HG03354 (cell line): ENCODE results near the gene CRY2.

Experiments used
- ATAC-seq: cut with Tn5 transposase; IDR thresholded peaks from one replicate; pipeline ENCODE4 v1.9.1; 2021; ENCODE audit warnings: mild to moderate bottlenecking; ENCODE audit not compliant: unreplicated experiment, poor library complexity, severe bottlenecking

Gene CRY2

GRCh38 chr11:45909594-45910475 is 62.6 kb downstream of the CRY2 start:
- ATAC-seq = no peak

DNA sequence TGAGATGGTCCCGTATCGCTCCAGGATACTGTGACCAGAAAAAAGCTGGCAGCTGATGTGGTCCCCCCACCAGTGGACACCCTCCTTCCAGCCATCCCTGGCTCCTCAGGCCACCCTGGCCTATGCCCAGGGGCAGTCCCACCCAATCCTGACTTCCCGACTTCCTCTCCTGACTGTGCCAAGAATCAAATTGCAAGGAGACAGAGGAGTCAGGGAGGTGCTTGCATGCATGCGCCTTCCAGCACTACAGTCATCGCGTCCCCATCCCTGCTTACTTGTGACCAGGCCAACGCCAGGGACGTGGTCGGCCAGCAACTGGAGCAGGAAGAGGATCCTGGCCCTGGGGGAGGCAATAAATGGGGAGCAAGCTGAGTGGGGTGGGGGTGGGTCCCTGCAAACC is 63.3 kb downstream of the CRY2 start:
- ATAC-seq = no peak

- no peak for ATAC-seq
These were observed 66.2 kb downstream of the CRY2 start for GRCh38 chr11:45913514-45913913.

DNA sequence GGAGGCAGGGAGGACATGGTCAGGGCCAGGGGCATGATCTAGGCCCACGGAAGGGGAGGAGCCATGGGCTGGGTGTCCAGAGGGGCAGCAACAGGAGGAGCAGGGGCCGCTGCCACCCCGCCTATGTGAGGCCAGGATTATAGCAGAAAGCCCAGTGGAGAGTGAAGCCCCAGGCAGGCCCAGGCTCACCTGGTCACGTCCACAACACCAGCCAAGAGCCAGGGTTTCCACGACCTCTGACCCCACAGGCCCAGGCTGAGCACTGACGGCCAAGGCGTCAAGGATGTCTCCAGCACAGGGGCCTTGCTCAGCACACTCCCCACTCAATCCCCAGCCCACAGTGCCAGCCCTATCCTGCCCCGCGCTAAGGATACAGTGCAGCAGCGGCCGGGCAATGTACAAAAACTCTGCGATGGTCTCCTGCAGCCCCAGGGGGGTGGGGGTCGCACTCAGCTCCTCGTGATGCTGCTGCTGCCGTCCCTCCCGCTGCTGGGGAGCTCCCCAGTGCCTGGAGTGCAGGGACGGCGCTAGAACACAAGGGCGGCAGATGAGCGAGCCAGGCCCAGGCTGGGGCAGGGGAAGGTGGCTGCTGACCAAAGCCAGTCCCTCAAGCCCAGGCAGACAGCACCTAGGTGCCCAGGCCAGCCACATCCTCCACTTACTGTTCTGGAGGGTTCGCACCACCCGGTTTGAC is 66.8 kb downstream of the CRY2 start:
- no peak for ATAC-seq

- ATAC-seq = no peak
These were observed 68.2 kb downstream of the CRY2 start for GRCh38 chr11:45915446-45915845.

- no peak for ATAC-seq
These were observed 70.0 kb downstream of the CRY2 start for GRCh38 chr11:45917286-45917622.

DNA sequence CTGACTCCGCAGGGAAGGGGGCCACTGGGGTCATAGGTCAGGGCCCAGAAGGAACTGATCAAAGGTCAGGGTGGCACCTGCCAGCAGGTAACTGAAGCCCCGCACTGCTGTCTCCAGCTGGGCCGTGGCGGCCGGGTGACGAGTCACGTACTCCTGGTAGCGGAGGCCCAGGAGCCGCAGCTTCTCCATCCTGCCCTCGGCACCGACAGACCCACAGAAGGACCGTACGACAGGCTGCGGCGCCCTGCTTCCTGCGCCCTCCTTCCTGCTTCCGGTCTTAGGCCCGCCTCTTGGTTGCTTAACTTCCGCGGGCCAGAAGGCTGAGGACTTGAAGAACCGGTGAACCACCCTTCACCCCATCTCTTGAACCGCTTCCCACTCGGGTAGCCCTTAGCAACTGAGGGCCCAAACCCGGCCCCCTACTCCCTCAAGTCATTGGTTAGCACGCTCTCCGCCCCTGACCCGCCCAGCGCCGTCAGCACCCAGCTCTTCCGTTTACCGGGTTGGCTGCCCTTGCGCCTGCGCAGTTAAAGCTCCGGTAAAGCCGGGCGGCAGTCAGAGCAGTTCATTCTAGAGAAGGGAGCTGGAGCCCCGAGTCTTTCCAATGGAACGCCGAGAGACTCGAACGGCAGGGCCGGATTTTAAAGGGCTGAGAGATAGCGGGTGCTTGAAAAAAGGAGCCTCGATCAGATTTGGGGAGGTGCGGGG is 70.5 kb downstream of the CRY2 start, which contains the start of gene PEX16:
Gene PEX16 (minus strand): TSS at position 255 of the 708 bp plus-strand sequence. CDS start 66 bp downstream, at position 189.
- peak; percentile 92 for ATAC-seq

DNA sequence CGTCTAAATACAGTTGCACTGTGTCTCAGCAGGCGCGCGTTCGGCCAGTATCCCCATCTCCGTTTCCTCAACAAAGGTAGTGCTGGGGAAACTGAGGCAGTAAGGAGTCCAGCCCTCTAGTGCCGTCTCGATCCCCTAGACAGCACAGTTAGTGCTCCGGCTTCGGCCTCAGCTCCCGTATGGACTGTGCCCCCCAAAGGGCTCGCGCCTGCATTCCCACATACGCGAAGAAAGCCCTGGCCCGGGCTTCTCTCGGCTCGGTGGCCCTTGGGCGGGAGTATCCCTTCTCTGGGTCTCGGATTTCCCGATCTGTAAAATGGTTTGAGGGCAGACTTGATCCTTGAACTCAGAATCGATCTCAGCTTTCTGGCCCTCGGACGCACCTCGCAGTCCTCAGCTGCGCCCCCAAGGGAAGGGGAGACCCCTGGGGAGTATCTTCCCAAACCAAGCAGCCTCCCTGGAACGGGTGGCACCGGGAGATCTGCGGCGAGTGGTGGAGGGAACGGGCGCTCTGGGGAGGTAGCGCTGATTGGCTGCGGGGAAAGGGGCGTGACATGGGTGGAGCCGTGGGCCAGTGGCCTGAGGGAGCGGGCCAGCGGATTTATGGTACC is 71.2 kb downstream of the CRY2 start:
- ATAC-seq = peak; percentile 32

DNA sequence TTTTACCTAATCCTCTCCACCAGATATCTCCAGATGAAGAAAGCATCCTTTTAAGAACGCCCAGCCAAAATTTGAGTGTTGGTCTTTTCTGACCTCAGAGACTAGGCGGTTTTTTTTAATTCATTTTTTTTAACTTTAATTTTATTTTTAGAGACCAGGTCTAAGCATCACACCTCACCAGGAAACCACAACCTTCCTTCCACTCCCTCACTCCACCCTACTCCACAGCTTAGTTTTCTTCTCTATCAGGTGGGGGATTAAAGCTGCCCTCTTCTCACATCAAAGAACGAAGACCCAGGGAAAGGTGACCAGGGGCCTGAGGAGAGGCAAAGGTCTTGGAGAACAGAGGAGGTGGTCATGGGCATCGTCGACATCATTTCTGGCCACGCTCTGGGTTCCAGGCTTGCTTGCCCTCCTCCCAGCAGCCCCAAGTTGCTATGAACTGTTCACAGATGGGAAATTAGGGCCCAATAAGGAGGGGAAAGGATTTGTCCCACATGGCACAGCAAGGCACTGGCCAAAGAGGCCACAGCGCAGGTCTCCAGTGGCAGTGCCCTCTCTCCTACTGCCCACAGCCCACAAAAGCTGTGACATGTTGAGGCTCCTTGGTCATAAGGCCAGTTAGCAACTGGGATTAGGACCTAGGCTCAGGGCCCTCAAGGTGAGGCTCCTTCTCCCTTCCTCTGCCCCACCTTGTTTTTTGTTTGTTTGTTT is 71.8 kb downstream of the CRY2 start:
- no peak for ATAC-seq

- ATAC-seq = no peak
These were observed 72.7 kb downstream of the CRY2 start for GRCh38 chr11:45919806-45920530.

- ATAC-seq = no peak
These were observed 73.5 kb downstream of the CRY2 start for GRCh38 chr11:45920531-45921477.

DNA sequence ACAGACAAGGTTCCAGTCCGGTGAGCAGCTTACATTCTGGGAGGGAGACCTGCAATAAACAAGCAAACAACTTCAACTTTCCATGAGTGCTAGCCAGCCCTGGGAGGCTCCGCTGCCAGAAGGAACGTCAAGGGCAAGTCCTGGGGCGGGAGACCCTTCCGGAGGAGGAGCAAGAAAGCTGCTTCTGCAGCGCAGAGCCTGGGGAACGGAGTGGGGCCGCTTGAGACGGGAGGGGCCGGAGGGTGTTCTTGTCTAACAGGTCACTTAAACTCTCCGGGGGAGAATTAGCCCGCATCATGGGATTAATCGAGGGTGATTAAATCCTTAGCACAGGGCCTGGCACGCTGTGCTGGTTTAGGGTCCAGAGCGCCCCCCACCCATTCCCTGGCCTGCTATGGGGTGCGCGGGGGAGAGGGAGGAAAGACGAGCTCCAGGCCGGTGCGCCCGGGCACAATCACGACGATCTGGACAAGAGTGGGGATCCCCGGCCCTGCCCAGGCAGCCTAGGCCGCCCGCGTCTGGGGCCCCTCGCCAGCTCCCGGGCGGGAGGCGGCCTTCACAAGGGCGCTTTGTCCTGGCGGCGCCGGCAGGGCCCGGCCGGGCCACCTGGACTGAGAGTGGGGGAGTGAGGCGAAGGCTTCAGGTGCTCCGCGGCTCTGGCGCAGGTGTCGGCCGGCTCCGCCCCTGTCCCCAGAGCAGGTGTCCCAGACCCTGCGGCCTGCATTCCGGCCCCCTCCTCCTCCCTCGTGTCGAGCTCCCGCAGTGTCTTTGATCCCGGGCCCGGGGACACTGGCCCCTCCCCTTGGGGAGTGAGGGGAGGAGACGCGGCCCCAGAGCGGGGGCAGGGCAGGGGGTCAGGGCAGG is 74.5 kb downstream of the CRY2 start:
- ATAC-seq = no peak

- ATAC-seq = no peak
These were observed 75.3 kb downstream of the CRY2 start, which contains the start of gene LARGE2 for GRCh38 chr11:45922425-45923082. Gene LARGE2, plus strand, starts transcription at chr11:45922656. Its CDS starts 227 bp downstream, at chr11:45922883.

DNA sequence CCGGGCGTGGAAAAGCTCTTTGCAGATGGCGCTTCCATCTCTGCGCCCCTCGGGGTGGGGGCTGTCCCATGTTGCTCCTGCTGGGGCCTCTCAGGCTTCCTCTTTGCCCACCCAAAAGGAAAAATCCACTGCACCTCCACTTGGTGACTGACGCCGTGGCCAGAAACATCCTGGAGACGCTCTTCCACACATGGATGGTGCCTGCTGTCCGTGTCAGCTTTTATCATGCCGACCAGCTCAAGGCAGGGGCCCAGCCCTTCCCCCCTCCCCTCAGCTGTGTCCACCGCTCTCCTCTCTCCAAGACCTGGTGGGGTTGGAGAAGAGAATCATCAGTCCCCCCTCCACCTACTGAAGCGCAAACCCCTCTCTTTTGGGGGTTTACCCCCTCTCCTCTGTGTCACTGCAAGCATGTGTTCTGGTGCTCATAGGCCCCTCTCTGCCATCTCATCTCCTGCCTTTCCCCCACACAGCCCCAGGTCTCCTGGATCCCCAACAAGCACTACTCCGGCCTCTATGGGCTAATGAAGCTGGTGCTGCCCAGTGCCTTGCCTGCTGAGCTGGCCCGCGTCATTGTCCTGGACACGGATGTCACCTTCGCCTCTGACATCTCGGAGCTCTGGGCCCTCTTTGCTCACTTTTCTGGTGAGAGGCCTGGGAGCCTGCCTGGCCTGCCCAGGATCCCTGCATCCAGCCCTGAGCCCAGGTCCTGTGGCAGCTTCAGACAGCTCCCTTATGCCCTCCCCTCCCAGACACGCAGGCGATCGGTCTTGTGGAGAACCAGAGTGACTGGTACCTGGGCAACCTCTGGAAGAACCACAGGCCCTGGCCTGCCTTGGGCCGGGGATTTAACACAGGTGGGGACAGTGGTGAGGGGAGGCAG is 77.0 kb downstream of the CRY2 start:
- ATAC-seq = no peak

DNA sequence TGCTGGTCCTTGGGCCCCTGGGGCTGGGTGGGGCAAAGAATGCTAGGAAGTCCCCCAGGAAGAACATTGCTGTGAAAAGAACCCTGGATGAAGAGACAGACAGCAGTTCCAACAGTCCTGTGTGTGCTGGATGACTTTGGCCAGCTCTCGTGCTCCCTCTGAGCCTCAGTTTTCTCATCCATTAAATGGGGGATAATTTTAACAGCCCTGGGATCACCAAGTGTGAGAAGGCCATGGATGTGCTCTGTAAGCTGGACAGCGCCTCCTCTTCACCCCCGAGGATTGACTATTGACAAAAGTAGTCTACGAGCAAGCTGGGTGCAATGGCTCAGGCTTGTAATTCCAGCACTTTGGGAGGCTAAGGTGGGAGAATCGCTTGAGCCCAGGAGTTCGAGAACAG is 77.7 kb downstream of the CRY2 start:
- no peak for ATAC-seq
